PC-9 (cell line): ENCODE results near the gene FGF9.

ENCODE experiments used
- CTCF ChIP-seq: fragments of 200-600 bp; sonication (generic); conservative IDR thresholded peaks from 2 replicates; pipeline ENCODE4 v1.6.1; 2017; ENCODE audit warnings: mixed run types, antibody characterized with exemption, mild to moderate bottlenecking, moderate library complexity
- EZH2 ChIP-seq: fragments of 200-600 bp; sonication (generic); IDR thresholded peaks from 2 replicates; pipeline ENCODE4 v1.8.0; 2017; ENCODE audit warnings: antibody characterized with exemption, low read depth

- TF ChIP-seq CTCF (no peak), EZH2 (no peak)
Measured at GRCh38 chr13:21739771-21740170, 68.9 kb downstream of the FGF9 start.
